HG02798 (cell line): ENCODE results near the gene RNU7-1.

Experiments used
- ATAC-seq: cut with Tn5 transposase; IDR thresholded peaks from one replicate; pipeline ENCODE4 v1.9.1; 2021; ENCODE audit warnings: mild to moderate bottlenecking; ENCODE audit not compliant: unreplicated experiment, poor library complexity

Gene RNU7-1

DNA sequence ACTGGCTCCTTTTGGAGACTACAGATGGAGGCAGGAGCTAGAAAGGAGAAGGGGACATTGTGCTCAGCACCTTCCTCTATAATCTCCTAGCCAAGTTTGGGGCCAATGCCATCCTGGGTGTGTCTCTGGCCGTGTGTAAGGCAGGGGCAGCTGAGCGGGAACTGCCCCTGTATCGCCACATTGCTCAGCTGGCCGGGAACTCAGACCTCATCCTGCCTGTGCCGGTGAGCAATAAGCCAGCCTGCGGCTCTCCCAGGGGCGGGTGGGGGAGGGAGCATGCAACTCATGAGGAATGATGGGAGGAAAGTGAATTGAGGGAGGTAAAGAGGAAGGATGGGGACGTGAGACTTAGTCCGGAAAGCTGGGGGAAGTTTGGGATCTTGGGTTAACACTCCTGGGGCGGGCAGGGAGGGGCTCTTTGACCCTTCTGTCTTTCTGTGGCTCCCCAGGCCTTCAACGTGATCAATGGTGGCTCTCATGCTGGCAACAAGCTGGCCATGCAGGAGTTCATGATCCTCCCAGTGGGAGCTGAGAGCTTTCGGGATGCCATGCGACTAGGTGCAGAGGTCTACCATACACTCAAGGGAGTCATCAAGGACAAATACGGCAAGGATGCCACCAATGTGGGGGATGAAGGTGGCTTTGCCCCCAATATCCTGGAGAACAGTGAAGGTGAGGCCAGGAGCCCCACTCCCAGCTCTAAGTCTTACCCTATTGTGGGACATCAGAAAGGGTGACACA, 26.0 kb upstream of the RNU7-1 start:
- ATAC-seq: no peak

DNA sequence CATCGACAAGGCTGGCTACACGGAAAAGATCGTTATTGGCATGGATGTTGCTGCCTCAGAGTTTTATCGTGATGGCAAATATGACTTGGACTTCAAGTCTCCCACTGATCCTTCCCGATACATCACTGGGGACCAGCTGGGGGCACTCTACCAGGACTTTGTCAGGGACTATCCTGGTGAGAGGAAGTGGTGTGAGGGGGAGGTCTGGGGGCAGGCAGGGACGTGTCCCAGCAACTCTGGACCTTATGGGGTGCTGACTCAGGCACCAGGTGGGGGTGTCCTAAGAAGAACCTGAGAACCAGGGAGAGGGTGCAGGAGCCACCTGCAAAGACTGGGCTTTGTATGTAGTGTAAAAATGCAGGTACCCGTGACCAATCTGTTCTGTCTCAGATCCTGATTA, 24.0 kb upstream of the RNU7-1 start:
- ATAC-seq: no peak

DNA sequence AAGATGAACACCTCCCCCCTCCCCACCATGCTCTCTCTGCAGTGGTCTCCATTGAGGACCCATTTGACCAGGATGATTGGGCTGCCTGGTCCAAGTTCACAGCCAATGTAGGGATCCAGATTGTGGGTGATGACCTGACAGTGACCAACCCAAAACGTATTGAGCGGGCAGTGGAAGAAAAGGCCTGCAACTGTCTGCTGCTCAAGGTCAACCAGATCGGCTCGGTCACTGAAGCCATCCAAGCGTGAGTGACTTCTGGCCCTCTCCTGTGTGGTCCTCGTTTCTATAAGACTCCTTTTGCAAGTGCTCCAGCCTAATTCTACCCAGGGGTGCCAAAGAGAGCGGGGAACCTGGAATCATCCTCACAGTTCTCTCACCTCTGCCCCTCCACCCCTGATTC, 22.1 kb upstream of the RNU7-1 start:
- no peak for ATAC-seq

DNA sequence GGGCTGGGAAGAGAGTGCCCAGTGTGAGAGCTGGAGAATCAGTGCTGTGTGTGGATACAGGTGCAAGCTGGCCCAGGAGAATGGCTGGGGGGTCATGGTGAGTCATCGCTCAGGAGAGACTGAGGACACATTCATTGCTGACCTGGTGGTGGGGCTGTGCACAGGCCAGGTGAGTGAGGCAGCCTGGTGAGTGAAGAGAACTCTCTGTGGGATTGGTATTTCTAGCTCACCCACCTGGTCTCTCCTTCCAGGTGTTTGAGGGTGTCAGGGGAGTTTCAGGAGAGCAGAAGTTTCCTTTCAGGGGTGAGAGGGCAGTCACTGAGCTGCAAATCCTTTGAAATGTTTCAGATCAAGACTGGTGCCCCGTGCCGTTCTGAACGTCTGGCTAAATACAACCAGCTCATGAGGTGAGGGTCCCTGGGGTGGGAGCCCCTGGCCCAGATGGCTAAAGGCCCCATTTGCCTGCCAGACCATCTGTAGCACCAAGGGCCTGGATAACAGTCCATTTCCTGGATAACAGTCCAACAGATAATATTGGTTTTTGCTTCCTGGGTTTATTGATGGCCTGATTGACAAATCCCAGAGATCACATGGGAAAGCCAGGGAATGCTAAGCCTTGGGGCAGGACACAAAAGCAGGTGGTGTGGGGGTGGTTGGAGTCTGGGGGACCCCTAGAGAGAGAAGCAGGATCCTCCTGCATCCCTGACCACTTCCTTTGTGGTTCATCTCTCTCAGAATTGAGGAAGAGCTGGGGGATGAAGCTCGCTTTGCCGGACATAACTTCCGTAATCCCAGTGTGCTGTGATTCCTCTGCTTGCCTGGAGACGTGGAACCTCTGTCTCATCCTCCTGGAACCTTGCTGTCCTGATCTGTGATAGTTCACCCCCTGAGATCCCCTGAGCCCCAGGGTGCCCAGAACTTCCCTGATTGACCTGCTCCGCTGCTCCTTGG, 21.3 kb upstream of the RNU7-1 start:
- ATAC-seq: no peak

DNA sequence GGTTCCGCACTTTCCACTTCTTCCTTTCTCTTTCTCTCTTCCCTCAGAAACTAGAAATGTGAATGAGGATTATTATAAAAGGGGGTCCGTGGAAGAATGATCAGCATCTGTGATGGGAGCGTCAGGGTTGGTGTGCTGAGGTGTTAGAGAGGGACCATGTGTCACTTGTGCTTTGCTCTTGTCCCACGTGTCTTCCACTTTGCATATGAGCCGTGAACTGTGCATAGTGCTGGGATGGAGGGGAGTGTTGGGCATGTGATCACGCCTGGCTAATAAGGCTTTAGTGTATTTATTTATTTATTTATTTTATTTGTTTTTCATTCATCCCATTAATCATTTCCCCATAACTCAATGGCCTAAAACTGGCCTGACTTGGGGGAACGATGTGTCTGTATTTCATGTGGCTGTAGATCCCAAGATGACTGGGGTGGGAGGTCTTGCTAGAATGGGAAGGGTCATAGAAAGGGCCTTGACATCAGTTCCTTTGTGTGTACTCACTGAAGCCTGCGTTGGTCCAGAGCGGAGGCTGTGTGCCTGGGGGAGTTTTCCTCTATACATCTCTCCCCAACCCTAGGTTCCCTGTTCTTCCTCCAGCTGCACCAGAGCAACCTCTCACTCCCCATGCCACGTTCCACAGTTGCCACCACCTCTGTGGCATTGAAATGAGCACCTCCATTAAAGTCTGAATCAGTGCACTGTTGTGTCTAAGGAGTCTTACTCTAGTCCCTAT, 20.4 kb upstream of the RNU7-1 start:
- no peak for ATAC-seq

DNA sequence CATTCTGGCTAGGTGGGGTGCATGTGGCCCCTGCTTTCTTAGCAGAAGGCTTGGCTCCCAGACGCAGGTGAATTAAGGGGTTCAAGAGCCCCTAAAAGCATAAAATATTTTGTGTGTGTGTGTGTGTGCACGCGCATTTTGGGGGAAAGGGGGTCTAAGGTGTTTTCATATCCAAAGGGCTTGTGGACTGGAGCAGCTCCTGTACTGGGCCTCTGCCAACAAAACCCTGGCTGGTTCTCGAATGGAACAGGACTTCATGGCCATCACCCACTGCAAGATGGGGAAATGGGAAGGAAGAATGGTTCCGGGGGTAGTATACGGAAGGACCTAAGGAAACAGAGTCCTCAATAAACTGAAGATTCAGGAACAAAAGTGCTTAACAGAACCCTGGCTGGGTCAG, 19.8 kb upstream of the RNU7-1 start:
- ATAC-seq: no peak

DNA sequence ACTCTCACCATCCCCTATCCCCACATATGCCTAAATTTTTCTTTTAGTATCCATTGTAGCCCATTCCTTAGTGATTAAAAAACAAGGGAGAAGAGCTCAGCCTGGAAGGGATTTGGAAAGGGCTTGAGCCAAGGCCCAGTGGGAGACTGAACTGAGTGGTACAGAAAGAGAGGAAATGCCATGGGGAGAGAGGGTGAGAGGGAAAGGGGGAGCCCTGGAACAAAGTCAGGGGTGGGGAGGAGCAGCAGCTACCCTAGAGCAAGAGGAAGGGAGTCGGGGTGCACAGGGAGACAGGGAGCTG, 18.4 kb upstream of the RNU7-1 start:
- no peak for ATAC-seq

DNA sequence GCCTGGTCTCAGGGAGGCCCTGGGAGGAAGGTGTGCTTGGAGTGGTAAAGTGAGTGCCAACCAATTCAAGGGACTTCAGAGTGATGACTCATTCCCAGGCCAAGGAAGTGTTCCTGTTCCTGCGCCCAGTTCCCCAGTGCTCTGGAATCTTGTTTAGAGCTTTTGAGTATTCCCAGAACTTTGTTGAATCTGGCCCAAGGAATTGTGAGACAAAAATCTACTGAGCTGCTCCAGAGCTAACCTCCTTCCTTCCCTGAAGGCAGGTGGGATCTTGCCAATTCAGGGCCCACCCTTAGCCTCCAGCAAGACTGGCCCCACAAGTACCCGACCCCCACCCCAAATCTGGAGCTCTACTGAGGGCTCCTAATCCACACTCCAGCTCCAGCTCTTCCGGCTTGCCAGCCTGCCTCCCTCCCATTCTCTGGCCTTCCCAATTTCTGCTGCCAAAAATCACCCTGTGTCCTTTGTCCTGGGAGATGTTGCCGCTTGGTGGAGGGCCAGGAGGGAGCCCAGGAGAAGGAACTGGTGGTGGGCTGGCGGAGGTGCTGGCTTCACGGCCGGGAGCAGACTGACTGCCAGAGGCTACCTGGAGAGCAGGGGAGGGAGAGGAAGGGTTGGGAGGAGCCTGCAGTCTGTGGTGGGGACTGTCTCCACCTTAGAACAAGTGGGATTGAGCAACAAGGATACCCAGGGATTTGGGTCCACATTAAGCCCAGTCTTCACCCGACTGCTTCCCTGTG, 17.9 kb upstream of the RNU7-1 start:
- no peak for ATAC-seq

DNA sequence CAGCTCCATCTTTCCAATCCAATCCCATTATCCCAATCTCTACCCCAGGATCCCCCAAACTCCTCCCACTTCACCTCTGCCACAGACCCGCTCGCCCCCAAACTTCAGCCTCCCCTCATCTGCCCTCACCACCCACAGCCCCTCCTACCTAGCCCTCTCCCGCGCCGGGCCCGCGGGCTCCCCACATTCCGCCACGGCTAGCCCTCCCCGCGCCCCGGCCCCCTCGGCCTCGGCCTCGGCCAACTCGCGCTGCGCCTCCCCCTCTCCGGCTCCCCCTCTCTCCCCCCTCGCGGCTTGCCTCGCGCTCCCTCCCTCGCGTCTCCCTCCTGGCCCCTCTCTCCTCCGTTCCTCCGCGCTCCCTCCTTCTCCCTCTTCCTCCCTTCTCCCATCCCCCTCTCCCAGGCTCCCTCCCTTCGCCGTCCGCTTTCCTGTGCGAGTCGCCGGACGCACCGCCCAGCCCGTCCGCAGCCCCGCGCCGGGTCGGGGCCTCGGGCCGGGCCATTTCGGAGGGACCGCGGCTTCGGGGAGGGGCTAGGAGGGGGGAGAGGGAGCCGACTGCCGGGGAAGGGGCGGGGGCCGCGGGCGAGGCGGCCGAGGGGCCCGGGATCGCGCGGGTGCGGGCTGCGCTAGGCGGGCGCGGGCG, 16.1 kb upstream of the RNU7-1 start, which contains the start of gene ATN1:
Gene ATN1, plus strand, starts transcription at position 581 of the 643 bp plus-strand sequence. CDS start 6,043 bp downstream, outside the sequence.
- ATAC-seq: no peak

DNA sequence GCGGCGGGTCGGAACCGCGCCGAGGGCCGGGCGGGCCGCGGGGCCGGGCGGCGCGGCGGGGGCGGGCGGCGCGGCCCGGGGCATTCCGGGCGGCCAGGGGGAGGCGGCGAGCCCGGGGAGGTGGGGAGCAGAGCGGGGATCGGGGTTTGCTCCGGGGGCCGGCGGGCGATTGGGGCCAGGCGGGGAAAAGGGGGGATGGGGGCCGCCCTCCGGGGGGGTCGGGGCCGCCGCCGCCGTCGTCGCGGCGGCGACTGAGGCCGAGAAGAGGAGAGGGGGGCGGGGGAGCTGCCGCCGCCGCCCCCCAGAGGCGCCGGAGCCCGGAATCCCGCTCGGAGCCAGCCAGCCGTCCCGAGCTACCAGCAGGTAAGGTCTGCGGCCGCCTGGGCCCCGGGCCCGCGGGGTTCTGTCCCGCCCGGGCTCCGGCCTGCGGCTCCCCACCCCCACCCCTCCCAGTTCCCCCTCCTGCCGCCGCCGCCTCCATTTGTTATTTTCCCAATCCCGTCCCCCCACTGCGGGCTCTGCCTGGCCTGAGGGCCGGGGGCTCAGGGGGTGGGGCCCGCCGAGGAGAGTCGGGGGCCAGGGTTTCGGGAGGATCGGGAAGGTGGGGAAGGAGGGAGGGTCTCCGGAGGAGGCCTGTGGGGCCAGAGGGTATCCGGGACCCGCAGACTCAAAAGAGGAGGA, 15.5 kb upstream of the RNU7-1 start:
- no peak for ATAC-seq

DNA sequence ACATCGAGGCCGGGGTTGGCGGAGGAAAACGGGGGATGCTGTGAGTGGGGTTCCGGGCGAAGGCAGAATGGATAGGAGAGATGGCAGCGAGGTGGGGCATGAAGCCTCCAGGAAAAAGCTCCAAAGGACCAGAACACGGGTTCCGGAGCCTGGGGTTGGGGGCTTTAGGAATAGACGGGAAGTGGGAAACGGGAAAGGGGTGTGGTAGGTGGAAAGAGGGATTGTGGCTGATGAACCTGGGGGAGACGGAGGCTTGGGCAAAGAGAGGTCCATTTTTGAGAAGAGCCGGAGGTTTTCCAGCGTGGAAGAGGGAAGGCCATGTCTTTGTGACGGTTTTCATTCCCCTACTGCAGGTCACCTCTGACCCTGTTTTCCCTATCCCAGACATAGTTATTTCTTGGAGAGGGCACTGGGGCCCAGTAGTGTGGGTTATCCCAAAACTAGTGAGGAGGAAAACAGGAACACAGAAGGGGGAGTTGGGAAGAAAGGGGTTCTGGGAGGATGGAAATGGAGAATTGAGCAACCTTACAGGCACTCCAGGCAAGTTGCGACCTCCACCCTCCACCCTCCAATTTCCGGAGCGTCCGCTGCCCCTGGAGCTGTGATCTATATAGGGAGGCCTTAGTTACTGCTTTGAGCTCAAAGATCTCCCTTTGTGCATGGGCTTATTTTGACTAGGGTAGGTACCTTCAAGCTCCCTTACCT, 14.8 kb upstream of the RNU7-1 start:
- no peak for ATAC-seq

DNA sequence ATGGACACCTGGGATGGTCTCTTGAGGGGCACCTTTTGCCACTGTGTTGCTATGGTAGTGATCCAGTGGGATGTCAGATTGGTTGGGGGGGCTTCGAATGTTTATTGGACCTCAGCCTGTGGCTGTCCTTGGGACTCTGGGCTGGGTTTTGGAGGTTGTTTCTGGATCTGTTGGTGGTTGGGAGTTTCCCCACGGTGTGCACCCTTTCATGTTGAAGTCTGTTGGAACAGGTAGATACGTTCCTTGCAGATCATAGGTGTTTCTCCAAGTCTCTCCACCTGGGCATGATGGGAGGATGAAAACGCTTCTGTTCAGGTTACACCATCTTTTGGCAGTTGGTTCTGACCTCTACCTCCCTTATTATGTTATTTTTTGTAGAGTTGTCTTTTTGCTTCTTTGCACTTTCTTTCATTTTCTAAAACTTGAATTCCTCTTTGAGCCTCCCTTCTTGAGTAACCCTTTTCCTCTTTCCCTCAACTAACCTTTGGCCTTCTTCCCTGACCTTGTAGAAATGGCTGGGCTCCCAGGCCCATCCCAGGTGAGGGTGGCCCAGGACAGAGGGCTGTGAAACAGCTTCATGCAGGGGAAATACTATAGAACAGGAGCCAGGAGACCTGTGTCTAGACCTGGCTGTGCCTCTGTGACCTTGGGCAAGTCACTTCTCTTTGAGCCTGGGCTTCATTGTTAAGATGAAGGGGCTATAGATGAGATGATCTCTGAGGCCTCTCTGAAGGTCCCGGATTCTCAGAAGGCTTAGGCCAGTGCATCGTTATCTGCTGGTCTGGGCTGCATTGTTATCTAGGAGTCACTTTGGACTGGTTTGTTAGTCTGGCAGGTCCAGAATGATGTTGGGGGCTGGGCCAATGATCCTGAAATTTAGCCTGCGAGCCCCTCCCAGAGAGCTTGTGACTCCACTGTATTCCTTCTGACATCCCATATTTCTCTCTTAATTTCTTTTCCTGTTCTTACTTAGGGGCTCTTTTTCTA, 13.9 kb upstream of the RNU7-1 start:
- ATAC-seq: no peak

DNA sequence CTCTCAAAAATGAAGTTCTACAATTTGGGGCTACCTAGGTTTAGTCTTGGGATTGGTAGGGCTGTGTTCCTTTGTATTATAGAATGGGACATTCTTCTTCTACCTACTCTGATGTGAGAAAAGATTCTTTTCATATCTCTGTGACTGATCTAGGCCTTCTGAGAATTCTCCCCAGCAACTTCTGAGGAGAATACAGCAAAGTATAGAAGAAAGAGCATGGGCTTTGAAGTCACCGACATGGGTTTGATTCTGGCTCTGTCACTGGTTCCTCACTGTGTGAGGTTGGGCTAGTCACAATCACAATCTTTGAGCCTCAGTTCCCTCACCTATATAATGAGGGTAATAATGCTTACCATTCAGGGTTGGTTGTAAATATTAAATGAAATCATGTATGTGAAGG, 10.8 kb upstream of the RNU7-1 start:
- ATAC-seq: no peak

DNA sequence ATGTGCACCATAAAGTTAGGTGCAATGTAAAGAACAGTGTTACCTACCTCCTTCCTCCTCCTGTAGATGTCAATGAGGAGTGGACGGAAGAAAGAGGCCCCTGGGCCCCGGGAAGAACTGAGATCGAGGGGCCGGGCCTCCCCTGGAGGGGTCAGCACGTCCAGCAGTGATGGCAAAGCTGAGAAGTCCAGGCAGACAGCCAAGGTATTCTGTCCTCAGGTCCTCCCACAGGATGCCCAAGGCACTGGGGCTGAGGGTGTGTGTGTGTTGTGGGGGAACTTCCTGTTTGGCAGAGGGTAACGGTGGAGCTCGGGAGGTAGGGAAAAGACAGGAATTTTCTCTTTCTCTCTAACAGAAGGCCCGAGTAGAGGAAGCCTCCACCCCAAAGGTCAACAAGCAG, 9.5 kb upstream of the RNU7-1 start:
- ATAC-seq: no peak

DNA sequence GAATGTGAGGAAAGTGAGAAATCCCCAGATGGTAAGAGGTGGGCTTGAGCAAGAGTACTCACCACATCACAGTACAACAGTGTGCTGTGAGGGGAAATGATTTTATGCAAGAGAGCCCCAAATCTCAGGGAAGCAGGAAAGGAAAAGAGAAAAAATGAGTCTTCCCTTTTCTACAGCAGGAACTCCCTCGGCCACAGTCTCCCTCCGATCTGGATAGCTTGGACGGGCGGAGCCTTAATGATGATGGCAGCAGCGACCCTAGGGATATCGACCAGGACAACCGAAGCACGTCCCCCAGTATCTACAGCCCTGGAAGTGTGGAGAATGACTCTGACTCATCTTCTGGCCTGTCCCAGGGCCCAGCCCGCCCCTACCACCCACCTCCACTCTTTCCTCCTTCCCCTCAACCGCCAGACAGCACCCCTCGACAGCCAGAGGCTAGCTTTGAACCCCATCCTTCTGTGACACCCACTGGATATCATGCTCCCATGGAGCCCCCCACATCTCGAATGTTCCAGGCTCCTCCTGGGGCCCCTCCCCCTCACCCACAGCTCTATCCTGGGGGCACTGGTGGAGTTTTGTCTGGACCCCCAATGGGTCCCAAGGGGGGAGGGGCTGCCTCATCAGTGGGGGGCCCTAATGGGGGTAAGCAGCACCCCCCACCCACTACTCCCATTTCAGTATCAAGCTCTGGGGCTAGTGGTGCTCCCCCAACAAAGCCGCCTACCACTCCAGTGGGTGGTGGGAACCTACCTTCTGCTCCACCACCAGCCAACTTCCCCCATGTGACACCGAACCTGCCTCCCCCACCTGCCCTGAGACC, 8.0 kb upstream of the RNU7-1 start:
- ATAC-seq: no peak

DNA sequence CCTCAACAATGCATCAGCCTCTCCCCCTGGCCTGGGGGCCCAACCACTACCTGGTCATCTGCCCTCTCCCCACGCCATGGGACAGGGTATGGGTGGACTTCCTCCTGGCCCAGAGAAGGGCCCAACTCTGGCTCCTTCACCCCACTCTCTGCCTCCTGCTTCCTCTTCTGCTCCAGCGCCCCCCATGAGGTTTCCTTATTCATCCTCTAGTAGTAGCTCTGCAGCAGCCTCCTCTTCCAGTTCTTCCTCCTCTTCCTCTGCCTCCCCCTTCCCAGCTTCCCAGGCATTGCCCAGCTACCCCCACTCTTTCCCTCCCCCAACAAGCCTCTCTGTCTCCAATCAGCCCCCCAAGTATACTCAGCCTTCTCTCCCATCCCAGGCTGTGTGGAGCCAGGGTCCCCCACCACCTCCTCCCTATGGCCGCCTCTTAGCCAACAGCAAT, 7.4 kb upstream of the RNU7-1 start:
- ATAC-seq: no peak
